Fibroblast of the conjunctiva (primary cell): ENCODE results near the gene IL17RC.

Experiments used
- DNase-seq: peaks from one replicate; pipeline ENCODE4 v3.0.0-alpha.2; 2010; ENCODE audit warnings: low read depth

IL17RC gene

GRCh38 chr3:9946112-9947024 lies 29.5 kb downstream of the IL17RC start:
- peak; percentile 88 for DNase-seq

- peak; percentile 57 for DNase-seq
Observed at GRCh38 chr3:9947025-9947995, 30.4 kb downstream of the IL17RC start.

- no peak for DNase-seq
Observed at GRCh38 chr3:9948586-9948985, 31.7 kb downstream of the IL17RC start.

- no peak for DNase-seq
Observed at GRCh38 chr3:9949115-9949514, 32.2 kb downstream of the IL17RC start.

DNA sequence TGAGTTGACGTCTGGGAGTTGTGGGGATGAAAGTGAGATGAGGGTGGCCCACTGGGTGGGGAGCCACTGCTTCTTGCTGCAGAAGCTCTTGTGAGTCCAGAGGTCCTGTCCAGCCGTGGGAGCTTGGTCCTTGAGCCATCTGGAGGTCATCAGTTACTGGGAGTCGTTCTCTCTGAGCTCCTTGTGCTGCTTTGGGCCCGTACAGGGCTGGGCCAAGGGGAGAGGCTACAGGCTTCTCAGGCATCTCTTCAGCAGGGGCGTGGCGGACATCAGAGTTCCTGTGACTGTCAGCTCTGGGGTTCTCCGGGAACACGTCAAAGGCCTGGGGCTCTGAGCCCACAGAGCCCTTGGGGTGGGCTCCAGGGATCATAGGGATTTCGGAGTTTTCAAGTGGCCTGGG lies 32.7 kb downstream of the IL17RC start:
- no peak for DNase-seq

GRCh38 chr3:9951126-9951525 lies 34.2 kb downstream of the IL17RC start:
- DNase-seq: no peak

GRCh38 chr3:9951598-9951961 lies 34.7 kb downstream of the IL17RC start:
- no peak for DNase-seq

GRCh38 chr3:9951962-9952805 lies 35.3 kb downstream of the IL17RC start, which contains the start of gene PRRT3:
PRRT3 (minus strand) TSS chr3:9952408; CDS start chr3:9950115, 2,293 bp downstream.
- DNase-seq: no peak

DNA sequence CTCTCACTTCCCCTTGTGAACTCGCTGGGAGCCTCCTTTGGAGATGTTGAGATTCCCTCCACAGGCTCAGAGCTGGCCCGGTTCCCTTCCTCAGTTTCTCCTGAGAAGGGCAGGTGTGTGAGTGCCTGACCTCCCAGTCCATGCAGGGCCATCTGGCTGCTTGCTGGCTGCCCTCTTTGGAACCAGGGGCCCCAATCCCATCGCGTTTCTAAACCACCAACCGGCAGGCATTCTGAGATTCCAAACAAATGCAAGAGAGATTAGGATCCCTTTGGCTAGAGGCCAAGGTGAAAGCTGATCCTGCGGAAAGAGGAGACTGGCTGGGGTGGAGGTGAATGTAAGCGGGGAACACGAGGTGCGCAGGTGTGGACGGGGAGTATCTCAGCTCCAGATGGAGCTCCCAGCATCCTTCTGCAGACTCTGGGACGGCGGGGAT lies 38.2 kb downstream of the IL17RC start:
- DNase-seq: no peak

DNA sequence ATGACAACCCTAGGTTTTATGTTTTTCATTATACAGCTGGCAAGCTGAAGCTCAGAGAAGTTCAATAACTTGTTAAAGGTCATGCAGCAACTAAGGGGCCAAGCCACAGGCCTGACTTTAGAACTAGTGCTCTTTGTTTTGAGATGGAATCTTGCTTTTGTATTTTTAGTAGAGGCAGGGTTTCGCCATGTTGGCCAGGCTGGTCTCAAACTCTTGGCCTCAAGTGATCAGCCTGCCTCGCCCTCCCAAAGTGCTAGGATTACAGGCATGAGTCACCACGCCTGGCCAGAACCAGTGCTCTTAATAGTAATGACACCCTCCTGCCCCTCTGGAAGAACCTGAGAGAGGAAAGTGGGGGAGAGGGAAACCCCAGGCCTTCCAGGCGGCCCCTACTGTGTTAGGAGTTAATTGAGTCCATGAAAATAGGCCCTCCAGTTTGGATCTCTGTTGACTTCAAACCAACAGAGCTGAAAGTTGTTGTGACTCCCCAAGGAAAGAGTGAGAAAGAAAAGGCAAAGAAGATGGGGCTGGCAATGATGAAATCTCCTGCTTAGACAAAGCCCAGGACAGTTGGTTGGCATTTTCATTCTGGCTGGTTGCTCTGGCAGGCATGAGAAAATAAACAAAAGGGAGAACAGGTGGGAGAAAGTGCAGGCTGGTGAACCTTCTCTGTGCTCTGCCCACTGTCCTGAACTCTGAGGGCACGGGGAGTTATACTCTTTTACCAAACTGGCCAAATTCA lies 38.9 kb downstream of the IL17RC start:
- DNase-seq: no peak

DNA sequence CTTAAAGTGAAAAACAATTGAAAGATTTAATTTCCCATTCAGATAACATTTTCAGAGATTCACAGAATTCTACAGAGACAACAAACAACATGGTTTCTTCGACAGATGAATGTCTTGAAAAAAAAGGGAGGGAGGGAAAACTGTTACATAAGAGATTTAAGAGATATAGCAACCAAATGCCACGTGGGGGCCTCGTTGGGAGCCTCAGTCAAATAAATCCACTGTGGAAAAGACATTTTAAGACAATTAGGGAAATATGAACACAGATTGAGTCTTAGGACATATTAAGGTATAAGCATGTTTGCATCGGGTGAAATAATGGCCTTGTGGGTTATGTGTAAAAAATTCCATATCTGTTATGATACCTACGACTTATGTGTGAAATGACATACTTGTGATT lies 40.3 kb downstream of the IL17RC start:
- DNase-seq: no peak

DNA sequence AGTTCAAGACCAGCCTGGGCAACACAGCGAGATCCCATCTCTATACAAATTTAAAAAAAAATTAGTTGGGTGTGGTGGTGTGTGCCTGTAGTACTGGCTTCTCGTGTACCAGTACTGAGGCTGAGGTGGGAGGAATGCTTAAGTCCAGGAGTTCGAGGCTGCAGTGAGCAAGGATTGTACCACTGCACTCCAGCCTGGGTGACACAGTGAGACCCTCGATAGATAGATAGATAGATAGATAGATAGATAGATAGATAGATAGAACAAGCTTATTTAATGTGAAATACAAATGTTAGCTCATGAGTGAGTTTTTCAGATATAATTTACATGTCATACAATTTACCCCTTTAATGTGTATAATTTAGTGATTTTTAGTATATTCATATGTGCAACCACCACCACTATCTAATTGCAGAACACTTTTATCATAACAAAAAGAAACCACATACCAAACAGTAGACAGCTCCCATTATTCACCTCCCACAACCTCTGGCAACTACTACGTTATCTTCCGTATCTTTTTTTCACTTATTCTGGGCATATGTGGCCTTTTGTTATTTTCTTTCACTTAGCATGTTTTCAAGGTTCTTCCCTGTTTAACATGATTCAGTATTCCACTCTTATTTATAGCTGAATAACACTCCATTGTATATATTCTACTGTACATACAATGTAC lies 48.4 kb downstream of the IL17RC start:
- DNase-seq: no peak

GRCh38 chr3:9966841-9967240 lies 49.9 kb downstream of the IL17RC start:
- no peak for DNase-seq

- DNase-seq: no peak
Observed at GRCh38 chr3:9969632-9970019, 52.7 kb downstream of the IL17RC start.

DNA sequence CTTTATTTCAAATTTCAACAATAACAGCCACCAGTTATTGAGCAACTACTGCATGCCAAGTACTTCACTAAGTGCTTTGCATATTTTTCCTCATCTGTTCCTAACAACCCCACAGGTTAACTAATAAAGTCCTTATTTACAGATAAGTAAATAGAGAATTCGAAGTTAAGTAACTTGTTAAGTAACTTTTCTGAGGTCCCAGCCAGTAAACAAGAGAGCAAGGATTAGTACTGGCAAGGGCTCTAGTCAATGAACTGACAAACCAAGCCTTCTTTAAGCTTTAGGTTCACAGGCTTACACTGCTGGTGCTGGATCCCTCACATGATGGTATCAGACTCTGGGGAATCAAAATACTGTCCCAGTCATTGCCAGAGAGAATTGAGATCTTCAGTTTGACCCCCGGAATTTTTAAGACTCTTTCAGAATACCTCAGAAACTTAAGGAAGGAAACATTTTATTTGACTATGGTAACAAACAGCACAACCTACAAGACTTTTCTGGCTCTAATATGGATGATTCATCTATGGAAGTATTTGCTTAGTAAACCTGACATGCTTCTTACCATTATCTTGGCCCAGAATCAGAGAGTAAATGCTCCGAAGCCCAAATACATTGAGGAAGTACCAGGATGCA lies 53.2 kb downstream of the IL17RC start:
- no peak for DNase-seq

GRCh38 chr3:9976721-9977709 lies 60.1 kb downstream of the IL17RC start:
- DNase-seq: peak; percentile 97

- DNase-seq: no peak
Observed at GRCh38 chr3:9978710-9979305, 61.9 kb downstream of the IL17RC start.

DNA sequence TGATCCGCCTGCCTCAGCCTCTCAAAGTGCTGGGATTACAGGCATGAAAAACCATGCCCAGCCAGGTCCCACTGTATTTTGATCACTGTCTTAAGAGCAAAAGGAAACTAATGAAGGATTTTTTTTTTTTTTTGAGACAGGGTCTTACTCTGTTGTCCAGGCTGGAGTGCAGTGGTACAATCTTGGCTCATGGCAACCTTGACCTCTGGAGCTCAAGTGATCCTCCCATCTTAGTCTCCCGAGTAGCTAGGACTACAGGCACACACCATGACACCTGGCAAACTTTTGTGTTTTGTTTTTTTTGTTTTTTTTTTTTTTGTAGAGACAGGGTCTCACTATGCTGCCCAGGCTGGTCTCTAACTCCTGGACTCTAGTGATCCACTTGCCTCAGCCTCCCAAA lies 63.4 kb downstream of the IL17RC start:
- no peak for DNase-seq
